Chondrocyte (in vitro differentiated cells): ENCODE measurements around the gene SDF4. TPM values are rescaled to one million over a fixed set of nuclear protein-coding genes. Genes with fewer than 3 reads are reported as not detected.
"Not testable (repeated sequence)": the region's sequence is repeated elsewhere in the genome, so short reads cannot be mapped to it uniquely, and the experiment has no call there.

Experiments used
- DNase-seq: peaks from one replicate; pipeline ENCODE4 v3.0.0; 2021; ENCODE audit warnings: mixed read lengths, low spot score
- H3K27ac Mint-ChIP-seq: one replicate; pipeline ENCODE4 v1.8.0; 2021; ENCODE audit warnings: mild to moderate bottlenecking, moderate library complexity, mixed read lengths; ENCODE audit not compliant: unreplicated experiment
- H3K27me3 Mint-ChIP-seq: 2 replicates; pipeline ENCODE4 v1.8.0; 2021; ENCODE audit warnings: low read depth, mixed read lengths
- H3K36me3 Mint-ChIP-seq: 2 replicates; pipeline ENCODE4 v1.8.0; 2021; ENCODE audit warnings: low read depth, mixed read lengths
- H3K4me1 Mint-ChIP-seq: 2 replicates; pipeline ENCODE4 v1.8.0; 2021; ENCODE audit warnings: low read depth, mild to moderate bottlenecking, mixed read lengths
- H3K4me3 Mint-ChIP-seq: one replicate; pipeline ENCODE4 v1.8.0; 2021; ENCODE audit warnings: mild to moderate bottlenecking, moderate library complexity, mixed read lengths; ENCODE audit not compliant: unreplicated experiment
- H3K9me3 Mint-ChIP-seq: 2 replicates; pipeline ENCODE4 v1.8.0; 2021; ENCODE audit warnings: low read depth, mixed read lengths
- total RNA-seq: library from RNA; stranded (reverse); gene quantifications from 3 replicates; pipeline ENCODE4 v1.2.1, GENCODE V29; 2021
- TF ChIP-seq, protein P1 (sequence below): fragments of 200-600 bp; sonication (generic); IDR thresholded peaks from 2 replicates; pipeline ENCODE4 v1.5.0; 2021; ENCODE audit warnings: antibody characterized with exemption, mild to moderate bottlenecking, moderate library complexity

Gene SDF4
- total RNA-seq, 1 donor from 2014 or later = 164 TPM

DNA sequence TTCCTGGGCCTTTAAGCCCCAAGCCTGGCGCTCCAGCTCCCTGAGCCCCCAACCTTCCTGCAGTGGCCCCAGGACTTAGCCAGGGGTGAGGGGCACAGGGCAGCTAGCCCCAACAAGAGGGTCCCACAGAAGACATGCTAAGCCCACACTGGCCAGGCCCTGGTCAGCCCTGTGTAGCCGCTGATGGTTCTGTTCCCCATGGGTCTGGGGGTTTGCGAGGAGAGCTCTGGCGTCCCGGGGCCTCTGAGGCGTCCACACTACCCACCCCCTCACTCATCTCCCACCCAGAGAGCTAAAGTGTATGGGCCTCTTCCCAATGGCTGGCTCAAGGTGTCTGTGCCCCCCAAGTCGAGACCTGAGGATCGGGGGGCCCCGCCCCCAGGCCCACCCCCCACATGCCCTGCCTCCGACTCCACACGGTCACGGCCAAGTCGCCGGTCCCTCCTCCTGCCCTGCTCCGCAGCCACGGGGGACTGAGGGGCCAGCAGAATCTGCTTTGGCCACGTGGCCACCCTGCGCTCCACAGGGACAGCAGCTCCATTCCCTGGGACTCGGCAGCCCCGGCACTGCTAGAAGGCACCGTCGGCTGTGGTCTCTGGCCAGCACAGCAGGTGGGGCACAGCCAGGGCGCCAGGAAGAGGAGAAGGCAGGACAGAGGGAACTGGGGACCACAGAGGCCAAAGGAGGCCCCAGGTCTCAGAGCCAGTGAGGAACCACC lies 33.2 kb downstream of the SDF4 start:
- H3K27me3 Mint-ChIP-seq = no peaks in the 10 kb centered on the region
- H3K36me3 Mint-ChIP-seq = peaks cover 4% of the 10 kb centered on the region
- TF ChIP-seq, protein P1, sequence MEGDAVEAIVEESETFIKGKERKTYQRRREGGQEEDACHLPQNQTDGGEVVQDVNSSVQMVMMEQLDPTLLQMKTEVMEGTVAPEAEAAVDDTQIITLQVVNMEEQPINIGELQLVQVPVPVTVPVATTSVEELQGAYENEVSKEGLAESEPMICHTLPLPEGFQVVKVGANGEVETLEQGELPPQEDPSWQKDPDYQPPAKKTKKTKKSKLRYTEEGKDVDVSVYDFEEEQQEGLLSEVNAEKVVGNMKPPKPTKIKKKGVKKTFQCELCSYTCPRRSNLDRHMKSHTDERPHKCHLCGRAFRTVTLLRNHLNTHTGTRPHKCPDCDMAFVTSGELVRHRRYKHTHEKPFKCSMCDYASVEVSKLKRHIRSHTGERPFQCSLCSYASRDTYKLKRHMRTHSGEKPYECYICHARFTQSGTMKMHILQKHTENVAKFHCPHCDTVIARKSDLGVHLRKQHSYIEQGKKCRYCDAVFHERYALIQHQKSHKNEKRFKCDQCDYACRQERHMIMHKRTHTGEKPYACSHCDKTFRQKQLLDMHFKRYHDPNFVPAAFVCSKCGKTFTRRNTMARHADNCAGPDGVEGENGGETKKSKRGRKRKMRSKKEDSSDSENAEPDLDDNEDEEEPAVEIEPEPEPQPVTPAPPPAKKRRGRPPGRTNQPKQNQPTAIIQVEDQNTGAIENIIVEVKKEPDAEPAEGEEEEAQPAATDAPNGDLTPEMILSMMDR = no peak
- H3K4me3 Mint-ChIP-seq = no peak overlapping the region
- no peaks in the 10 kb centered on the region for H3K4me1 Mint-ChIP-seq
- DNase-seq = peak; percentile 65
- H3K9me3 Mint-ChIP-seq = peaks cover 13% of the 10 kb centered on the region
- no peak overlapping the region for H3K27ac Mint-ChIP-seq

DNA sequence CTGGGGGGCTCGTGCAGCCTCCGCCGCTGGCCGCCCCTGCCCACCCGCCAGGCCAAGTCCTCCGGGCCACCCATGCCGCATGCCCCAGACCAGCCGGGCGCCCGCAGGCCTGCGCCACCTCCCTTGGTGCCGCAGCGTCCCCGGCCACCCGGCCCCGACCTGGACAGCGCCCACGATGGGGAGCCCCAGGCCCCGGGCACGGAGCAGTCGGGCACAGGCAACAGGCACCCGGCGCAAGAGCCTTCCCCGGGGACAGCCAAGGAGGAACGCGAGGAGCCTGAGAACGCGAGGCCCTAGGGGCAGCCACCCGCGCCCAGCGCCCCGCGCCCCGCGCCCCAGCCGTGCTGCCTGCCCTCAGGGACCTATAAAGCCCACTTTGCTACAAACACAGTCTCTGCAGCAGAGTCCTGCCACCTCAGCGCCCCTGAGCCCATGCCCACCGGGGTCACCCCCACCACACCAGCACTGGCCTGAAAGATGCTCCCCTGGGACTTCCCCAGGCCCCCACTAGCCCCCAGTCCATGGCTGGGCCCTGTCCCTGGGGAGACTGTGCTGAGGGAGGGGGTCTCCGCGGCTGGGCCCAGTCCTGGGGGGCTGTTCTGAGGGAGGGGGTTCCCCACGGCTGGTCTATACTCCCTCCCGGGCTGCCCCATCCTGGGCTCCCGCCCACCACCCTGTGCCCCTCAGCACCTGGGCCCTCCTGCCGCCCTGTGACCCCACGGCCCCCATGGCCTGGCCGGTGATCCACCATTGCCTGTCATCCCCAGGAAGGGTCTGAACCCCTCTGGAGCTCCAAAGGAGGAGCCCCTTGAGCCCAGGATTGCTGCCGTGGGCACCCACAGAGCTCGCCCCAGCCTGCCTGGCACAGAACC lies 34.0 kb downstream of the SDF4 start:
- DNase-seq = peak; percentile 86

DNA sequence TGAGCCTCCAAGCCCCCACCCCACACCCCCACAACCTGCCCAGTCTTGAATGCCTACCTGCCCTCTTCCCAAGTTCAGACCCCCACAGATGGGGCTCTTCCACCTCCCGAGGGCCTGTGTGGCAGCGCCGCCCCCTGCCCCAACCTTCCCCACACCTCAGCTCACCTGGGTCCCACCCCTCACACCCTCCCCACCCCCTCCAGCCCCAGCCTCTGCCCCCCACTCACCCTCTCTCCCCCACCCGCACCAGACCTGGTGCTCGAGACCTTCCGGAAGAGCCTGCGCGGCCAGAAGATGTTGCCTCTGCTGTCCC lies 34.7 kb downstream of the SDF4 start:
- Mint-ChIP-seq H3K4me1 (no peaks in the 10 kb centered on the region), H3K36me3 (peaks cover 4% of the 10 kb centered on the region), H3K9me3 (peaks cover 14% of the 10 kb centered on the region), H3K27me3 (no peaks in the 10 kb centered on the region), H3K4me3 (no peak overlapping the region), H3K27ac (no peak overlapping the region)
- TF ChIP-seq, protein P1 = no peak
- no peak for DNase-seq

More for the DNA sequence above, 34.0 kb downstream of the SDF4 start:
- Mint-ChIP-seq H3K9me3 (peaks cover 13% of the 10 kb centered on the region), H3K4me3 (no peak overlapping the region), H3K27me3 (no peaks in the 10 kb centered on the region), H3K36me3 (peaks cover 4% of the 10 kb centered on the region), H3K4me1 (no peaks in the 10 kb centered on the region), H3K27ac (no peak overlapping the region)
- TF ChIP-seq, protein P1 = no peak

DNA sequence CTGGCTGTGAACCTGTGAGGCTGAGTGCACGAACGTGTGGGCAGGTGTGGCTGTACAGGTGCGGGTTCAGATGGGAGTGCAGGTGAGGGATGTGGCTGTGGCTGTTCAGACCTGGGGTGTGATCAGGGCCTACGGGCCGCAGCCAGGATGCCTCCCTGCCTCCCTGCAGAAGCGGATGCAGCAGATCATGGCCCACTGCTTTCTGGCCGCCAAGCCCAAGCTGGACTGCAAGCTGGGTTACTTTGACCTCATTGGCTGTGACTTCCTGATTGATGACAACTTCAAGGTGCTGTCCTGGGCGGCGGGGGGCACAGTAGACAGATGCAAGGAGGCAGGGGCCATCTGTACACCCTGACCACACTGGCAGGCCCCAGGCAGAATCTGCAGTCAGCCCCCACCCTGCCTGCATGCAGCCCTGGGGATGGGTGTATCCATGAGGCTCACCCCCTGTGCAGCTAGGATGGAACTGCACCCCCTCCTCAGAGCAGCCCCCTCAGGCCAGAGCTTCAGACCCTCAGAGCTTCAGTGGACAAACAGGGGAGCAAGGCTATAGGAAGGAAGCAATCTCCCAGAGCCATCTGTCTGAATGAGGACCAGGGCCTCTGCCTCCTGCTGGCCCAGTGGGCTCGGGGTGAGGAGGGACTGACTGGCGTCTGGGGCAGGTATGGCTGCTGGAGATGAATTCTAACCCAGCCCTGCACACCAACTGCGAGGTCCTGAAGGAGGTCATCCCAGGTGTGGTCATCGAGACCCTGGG lies 35.2 kb downstream of the SDF4 start:
- H3K27me3 Mint-ChIP-seq = no peaks in the 10 kb centered on the region
- DNase-seq = peak; percentile 73
- no peaks in the 10 kb centered on the region for H3K4me1 Mint-ChIP-seq
- no peak overlapping the region for H3K4me3 Mint-ChIP-seq
- peaks cover 20% of the 10 kb centered on the region for H3K9me3 Mint-ChIP-seq
- H3K27ac Mint-ChIP-seq = no peak overlapping the region
- H3K36me3 Mint-ChIP-seq = peaks cover 9% of the 10 kb centered on the region
- TF ChIP-seq, protein P1 = no peak

DNA sequence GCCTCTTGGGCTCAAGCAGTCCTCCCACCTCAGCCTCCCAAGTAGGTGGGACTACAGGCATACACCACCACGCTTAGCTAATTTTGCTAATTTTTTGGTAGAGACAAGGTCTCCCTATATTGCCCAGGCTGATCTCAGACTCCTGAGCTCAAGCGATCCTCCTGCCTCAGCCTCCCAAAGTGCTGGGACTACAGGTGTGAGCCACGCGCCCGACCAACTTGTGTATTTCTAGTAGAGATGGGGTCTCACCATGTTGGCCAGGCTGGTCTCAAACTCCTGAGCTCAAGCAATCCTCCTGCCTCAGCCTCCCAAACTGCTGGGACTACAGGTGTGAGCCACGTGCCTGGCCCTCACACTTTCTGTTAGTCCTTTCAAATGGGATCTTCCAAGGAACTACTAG lies 36.1 kb downstream of the SDF4 start:
- H3K27me3 Mint-ChIP-seq, H3K4me3 Mint-ChIP-seq, H3K27ac Mint-ChIP-seq, H3K4me1 Mint-ChIP-seq, H3K36me3 Mint-ChIP-seq: not testable (repeated sequence)
- H3K9me3 Mint-ChIP-seq = peaks cover 22% of the 10 kb centered on the region
- peak; percentile 39 for DNase-seq
